Dendritic cell treated with granulocyte-macrophage colony-stimulating factor and Interleukin-4, amounts not matched to agents 40 ng/mL and 50 ng/mL, for 4 days (primary cell): ENCODE results near the gene AATK.

Source experiments
- H3K27ac Mint-ChIP-seq: one replicate; pipeline ENCODE4 v1.8.0; 2022; ENCODE audit warnings: mild to moderate bottlenecking, mixed read lengths
- H3K27me3 Mint-ChIP-seq: one replicate; pipeline ENCODE4 v1.8.0; 2022; ENCODE audit warnings: mild to moderate bottlenecking, mixed read lengths
- H3K36me3 Mint-ChIP-seq: one replicate; pipeline ENCODE4 v1.8.0; 2022; ENCODE audit warnings: low read depth, mixed read lengths
- H3K4me1 Mint-ChIP-seq: one replicate; pipeline ENCODE4 v1.8.0; 2022; ENCODE audit warnings: low read depth, mixed read lengths
- H3K4me3 Mint-ChIP-seq: one replicate; pipeline ENCODE4 v1.8.0; 2022; ENCODE audit warnings: mild to moderate bottlenecking, moderate library complexity, mixed read lengths
- H3K9me3 Mint-ChIP-seq: one replicate; pipeline ENCODE4 v1.8.0; 2022; ENCODE audit warnings: mixed read lengths
- intact Hi-C: fragments of 100-400 bp; cut with micrococcal nuclease; formaldehyde crosslinking; loops from one replicate; pipeline ENCODE4 v1.15.0; 2022

Gene AATK

DNA sequence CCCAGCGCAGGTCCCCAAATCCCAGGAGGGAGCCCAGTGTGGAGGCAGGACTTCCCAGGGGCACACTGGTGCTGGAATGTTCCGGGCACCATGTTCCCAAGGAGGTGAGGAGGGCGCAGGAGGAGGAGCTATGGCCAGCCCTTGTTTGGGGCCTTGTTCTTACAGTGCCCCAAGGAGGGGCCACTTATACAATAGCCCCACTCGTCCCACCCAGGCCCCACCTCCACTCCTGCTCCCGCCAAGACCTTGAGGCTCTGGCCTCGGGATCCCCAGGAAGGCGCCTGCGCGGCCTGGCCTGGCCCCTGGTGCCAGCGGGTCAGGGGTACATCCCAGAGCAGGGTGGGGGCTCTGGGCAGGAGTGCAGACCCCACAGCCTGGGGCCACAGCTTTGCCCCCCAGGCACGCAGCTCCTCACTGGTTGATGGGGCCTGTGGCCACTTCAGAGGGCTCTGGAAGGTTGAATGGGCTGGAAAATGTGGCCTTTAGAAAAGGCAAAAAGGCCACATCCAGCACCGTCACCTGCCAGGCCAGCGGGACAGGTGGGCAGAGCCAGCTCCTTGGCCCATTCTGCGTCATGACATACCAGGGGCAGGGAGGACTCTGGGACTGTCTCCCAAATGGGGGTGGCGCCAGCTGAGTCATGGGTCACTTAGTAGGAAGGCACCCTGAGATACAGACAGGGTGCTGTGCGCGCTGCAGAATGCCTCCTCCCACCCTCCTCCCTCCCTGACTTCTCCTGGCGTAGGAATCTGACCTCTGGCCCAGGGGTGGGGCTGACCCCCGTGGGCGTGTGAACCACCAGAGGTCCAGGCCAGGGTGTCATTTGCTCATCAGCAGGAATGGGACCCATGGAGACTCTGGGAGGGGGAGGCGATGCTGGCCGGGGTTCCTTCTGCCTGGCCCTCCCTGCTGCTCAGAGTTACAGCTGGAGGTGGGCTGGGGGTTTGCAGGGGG is 33.0 kb downstream of the AATK start:
- Mint-ChIP-seq H3K4me1 (peaks cover 7% of the 10 kb centered on the region), H3K27me3 (no peaks in the 10 kb centered on the region), H3K27ac (no peak overlapping the region), H3K9me3 (no peaks in the 10 kb centered on the region), H3K36me3 (peaks cover 11% of the 10 kb centered on the region), H3K4me3 (no peak overlapping the region)
- intact Hi-C loops, result no loop called here

DNA sequence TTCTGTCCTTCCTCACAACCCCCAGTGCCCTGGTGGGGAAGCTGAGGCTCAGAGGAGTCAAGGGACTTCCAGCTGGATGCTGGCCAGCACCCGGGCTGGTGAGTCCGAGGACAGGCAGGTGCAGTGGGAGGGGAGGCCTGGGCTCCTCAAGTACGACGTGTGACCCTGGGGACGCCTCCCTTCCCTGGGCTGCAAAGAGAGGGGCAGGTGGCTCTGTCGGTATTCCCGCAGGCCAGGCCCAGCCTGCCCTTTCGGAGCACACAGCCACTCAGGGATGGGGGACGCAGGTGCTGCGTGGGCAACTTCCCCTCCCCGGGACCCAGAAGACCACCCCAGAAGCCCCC is 33.9 kb downstream of the AATK start:
- Mint-ChIP-seq H3K36me3 (peaks cover 11% of the 10 kb centered on the region), H3K27ac (no peak overlapping the region), H3K4me1 (peaks cover 4% of the 10 kb centered on the region), H3K27me3 (no peaks in the 10 kb centered on the region), H3K9me3 (no peaks in the 10 kb centered on the region), H3K4me3 (no peak overlapping the region)
- intact Hi-C loops, result no loop called here

DNA sequence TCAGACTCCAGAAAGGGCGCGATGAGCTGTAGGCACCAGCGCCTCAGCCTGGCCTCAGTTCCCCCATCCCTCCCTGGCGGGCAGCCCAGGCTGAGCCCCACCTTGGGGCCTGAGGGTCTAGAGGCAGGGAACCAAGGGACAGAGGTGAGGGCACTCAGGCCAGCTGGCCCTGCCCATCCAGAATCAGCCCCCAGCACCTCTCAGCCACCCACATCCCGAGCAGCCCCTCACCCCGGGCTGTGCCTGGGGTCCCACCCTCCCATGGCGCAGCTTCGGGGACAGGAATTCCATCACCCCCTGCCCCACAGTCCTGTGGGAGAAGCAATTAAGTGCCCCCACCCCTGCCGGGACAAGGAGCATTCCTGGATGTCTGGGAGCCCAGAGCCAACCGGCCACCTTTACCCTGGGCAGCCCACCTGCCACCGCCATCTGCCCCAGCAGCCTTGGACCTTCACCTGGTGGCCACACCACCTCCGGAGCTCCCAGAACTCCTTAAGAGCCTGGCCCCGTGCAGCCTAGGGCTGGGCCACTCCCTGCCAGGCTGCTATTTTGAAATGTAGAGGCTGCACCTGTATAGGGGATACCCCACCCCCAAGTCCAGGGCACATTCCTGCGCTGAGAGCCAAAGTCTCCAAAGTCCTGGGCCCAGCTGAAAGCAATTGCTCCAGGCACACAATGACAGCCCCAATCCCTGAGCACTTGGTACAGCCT is 34.4 kb downstream of the AATK start:
- Mint-ChIP-seq H3K4me1 (peaks cover 4% of the 10 kb centered on the region), H3K36me3 (peaks cover 11% of the 10 kb centered on the region), H3K4me3 (no peak overlapping the region), H3K27me3 (no peaks in the 10 kb centered on the region), H3K9me3 (no peaks in the 10 kb centered on the region), H3K27ac (no peak overlapping the region)
- intact Hi-C loops, result no loop called here

DNA sequence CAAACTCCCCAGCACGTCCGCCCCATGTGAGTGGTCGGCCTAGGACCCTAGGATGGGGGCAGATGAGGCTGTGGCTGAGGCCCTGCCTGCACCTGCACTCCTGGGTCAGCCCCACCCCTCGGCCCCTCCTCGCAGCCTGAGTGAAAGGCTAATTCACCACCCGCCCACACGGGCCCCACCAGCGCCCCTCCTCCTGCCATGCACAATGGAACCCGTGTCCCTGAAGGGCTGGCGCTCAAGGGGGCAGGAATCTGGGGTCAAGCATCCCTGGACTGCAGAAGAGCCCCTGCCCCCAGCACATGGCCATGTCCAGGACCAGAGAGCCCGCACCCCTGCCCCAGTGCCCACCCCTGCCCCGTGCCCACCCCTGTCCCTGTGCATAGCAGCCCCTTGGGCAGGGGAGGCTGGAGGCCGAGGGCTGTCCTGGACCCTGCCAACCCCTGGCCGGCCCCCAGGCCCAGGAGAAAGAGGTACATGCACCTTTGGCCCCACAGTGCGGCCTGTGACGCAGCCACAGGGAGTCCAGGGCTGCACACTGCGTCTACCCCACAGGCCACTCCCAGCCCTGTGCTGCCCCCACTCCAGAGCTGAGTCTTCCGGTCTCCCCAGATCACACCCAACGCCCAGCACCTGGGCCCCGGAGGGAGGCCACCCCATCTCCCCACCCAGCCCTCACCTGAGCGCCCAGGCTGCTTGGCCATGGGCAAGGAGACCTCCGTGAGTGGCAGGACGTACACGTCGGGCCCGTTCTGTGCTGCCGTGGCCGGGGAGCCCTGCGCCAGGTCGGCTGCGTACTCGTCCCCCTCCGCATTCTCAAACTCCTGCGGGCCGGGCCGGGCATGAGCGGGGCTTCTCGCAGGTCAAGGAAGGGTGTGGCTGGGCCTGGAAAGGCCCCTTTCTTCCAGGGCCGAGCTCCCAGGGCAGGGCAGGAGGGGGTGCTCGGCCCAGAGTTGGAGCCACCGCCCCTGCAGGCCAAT is 35.3 kb downstream of the AATK start:
- H3K4me3 Mint-ChIP-seq, result no peak overlapping the region
- peaks cover 11% of the 10 kb centered on the region for H3K36me3 Mint-ChIP-seq
- no peak overlapping the region for H3K27ac Mint-ChIP-seq
- H3K4me1 Mint-ChIP-seq, result peaks cover 4% of the 10 kb centered on the region
- H3K27me3 Mint-ChIP-seq, result no peaks in the 10 kb centered on the region
- intact Hi-C loops, result no loop called here
- H3K9me3 Mint-ChIP-seq, result no peaks in the 10 kb centered on the region

DNA sequence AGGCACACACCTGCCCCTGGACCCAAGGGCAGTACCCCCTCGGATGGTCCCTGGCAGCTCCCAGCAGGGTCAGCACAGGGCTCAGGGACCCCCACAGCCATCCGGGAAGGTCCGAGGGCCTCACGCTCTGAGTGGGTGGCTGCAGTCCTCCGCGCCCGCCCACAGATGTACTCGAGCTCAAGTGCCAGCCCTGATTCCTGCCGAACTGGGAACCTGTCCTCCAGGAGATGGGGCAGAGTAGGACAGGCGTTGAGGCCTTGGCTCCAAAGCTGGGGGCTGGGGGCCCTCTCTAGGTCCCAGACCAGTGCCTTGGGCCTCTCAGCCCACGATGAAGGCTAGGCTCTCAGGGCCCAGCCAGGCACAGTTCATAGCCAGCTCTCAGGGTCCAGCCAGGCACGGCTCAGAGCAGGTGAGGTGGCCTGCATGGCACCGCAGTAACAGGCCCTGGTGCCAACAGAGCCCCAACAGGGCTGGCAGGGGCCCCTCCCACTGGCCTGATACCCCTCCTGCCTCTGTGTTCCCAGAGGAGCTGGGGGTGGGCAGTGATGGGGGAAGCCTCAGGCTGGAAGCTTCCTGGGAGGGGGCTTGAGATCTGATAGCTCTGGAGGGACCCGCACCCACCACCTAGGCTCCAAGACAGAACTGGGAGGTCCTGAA is 36.2 kb downstream of the AATK start:
- peaks cover 17% of the 10 kb centered on the region for H3K36me3 Mint-ChIP-seq
- no peaks in the 10 kb centered on the region for H3K9me3 Mint-ChIP-seq
- intact Hi-C loops, result no loop called here

DNA sequence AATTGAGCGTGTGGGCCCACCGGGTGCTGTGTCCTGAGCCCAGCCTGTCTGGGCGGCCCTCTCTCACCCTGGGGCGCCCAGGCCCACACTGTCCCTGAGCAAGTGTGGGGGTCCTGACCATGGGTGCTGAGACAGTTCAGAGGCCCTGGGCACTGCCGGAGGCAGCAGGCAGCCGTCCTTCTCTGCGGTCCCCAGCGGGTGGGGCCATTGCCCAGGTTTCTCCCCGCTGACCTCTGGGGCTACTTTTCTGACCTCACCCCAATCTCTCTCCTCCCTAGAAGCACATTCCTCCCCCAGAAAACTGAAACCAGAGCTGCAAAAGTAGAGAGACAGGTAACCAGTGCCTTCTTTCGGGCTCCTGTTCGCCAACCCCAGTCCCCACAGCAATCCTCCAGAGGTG is 36.7 kb downstream of the AATK start:
- no peaks in the 10 kb centered on the region for H3K9me3 Mint-ChIP-seq
- H3K4me3 Mint-ChIP-seq, result no peak overlapping the region
- no peaks in the 10 kb centered on the region for H3K27me3 Mint-ChIP-seq
- H3K36me3 Mint-ChIP-seq, result peaks cover 20% of the 10 kb centered on the region
- intact Hi-C loops, result no loop called here
- no peak overlapping the region for H3K27ac Mint-ChIP-seq
- peaks cover 4% of the 10 kb centered on the region for H3K4me1 Mint-ChIP-seq

More for the DNA sequence above, 36.2 kb downstream of the AATK start:
- peaks cover 4% of the 10 kb centered on the region for H3K4me1 Mint-ChIP-seq
- H3K4me3 Mint-ChIP-seq, result no peak overlapping the region
- H3K27ac Mint-ChIP-seq, result no peak overlapping the region
- H3K27me3 Mint-ChIP-seq, result no peaks in the 10 kb centered on the region

DNA sequence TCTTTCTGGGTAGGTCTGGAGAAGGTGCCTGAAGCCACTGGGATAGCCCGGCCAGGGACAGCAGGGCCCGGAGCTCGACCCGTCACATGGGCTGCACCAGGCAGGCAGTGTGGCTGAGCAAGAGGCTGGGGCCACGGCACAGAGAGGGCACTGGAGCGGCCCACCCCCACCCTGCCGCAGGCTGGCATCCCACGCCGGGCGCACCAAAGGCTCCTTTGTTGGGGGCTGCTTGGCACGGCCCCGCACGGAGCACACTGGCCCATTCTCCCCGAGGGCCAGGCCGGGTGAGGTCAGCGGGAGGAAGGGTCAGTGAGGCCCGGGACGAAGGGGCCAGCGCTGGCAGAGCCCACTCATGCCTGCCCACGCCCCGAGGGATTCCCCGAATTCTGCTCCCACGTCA is 37.2 kb downstream of the AATK start:
- H3K4me1 Mint-ChIP-seq, result peaks cover 4% of the 10 kb centered on the region

DNA sequence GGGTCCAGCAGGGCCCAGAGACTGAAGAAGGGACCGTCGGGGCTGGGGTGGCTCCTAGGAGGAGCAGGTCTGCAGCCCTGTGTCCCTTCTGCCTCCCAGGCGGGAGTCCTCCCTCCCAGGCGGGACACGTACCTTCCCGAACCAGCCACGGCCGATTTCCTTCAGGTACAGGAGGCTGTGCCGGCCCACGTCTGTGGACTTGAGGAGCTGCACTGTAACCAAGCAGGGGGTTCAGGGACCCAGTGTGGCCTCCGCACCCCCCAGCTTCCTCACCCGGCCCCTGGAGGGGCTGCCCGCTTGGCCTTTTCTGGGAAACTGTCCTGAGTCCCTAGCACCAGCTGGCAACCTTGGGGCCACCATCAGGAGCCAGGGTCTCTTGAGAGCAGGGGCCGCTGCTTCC is 37.7 kb downstream of the AATK start:
- Mint-ChIP-seq H3K4me3 (no peak overlapping the region), H3K27me3 (no peaks in the 10 kb centered on the region), H3K36me3 (peaks cover 26% of the 10 kb centered on the region), H3K27ac (no peak overlapping the region), H3K9me3 (no peaks in the 10 kb centered on the region), H3K4me1 (no peaks in the 10 kb centered on the region)
- intact Hi-C loops, result no loop called here

More for the DNA sequence above, 37.2 kb downstream of the AATK start:
- no peak overlapping the region for H3K27ac Mint-ChIP-seq
- no peaks in the 10 kb centered on the region for H3K27me3 Mint-ChIP-seq
- H3K4me3 Mint-ChIP-seq, result no peak overlapping the region
- peaks cover 22% of the 10 kb centered on the region for H3K36me3 Mint-ChIP-seq
- no peaks in the 10 kb centered on the region for H3K9me3 Mint-ChIP-seq
- intact Hi-C loops, result no loop called here

DNA sequence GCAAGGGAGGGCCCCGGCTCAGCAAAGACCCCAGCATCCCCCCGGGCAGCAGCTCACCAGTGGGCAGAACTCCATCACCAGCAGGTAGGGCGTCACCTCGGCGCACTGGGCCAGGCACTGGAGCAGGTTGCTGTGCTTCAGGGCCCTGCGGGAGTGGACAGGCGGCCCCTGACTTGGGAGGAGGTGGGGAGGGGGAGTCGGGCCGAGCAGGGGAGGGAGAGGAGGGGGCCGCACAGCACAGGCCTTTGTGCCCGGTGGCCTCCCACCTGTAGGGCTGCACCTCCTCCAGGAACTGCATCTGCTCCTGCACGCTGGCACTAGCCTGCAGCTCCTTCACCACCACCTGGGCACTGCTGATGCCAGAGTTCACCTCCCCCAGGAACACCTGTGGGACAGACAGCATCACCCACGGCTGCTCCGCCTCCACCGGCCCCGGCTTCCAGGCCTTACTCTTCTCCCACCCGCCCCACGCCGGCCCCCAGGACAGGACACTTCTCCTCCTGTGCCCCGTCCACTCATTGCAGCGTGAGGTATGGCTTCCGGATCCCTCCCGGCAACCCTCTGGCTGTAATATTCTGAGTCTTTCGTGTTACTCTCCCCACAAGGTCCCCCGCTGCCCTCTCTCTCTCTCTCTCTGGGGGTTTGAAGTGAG is 38.4 kb downstream of the AATK start:
- no peaks in the 10 kb centered on the region for H3K9me3 Mint-ChIP-seq
- no peak overlapping the region for H3K4me3 Mint-ChIP-seq
- intact Hi-C loops, result no loop called here
- no peaks in the 10 kb centered on the region for H3K27me3 Mint-ChIP-seq
- H3K27ac Mint-ChIP-seq, result no peak overlapping the region
- H3K36me3 Mint-ChIP-seq, result peaks cover 28% of the 10 kb centered on the region
- no peaks in the 10 kb centered on the region for H3K4me1 Mint-ChIP-seq

DNA sequence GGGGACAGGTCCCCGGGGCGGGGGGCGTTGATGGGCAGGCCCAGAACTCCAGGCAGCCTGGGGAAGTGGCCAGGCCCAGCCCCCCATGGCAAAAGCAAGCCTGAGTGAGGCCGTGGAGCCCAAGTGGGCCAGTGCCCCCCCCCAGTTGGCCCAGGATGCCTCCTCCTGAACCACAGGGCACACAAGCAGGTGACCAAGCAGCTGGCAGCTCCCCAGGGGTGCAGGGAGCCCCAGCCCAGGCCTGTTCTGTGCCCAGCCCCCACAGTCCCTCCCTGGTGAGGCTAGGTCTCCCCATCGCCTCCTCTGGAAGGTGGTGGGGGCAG is 38.9 kb downstream of the AATK start:
- intact Hi-C loops, result no loop called here
- H3K4me1 Mint-ChIP-seq, result no peaks in the 10 kb centered on the region
- no peaks in the 10 kb centered on the region for H3K9me3 Mint-ChIP-seq
- H3K36me3 Mint-ChIP-seq, result peaks cover 33% of the 10 kb centered on the region
- H3K4me3 Mint-ChIP-seq, result no peak overlapping the region
- no peak overlapping the region for H3K27ac Mint-ChIP-seq
- H3K27me3 Mint-ChIP-seq, result no peaks in the 10 kb centered on the region

DNA sequence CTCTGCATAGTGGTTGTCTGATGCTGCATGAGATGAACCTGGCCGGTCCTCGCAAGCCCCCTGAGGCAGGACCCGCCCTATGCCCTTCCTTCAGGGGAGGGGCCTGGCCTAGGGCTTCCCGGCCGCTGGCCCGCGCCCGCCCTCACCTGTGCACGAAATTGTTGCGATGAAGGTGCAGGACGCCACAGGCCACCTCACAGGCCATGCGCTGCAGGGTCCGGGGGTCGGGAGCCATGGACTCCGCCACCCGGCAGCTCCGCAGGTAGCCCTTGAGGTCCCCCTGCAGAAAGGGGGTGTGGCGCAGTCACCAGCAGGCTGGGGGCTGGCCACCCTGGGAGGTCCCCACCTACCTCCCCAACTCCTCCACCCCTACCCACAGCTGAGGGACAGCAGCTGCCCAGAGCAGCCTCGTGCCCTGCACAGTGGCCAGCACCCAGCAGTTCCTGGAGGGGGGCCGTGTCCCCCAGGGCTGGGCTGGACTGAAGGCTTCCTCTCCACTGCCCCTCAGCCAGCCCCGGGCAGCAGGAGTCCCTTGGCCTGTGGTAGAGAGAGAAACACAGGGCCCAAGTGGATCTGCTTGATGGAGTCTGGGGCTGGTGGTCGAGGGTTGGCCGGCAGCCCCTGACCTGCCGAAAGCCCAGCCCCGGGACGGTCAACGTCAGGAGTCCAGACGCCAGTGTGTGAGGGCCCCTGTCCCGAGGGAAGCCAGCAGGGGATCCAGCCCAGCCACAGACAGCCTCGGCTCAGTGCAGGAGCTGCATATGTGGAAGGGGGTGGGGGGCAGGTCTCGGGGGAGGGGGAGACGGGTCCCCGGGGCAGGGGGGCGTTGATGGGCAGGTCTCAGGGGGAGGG is 39.5 kb downstream of the AATK start:
- intact Hi-C loops, result no loop called here
- no peak overlapping the region for H3K27ac Mint-ChIP-seq
- no peaks in the 10 kb centered on the region for H3K27me3 Mint-ChIP-seq
- H3K36me3 Mint-ChIP-seq, result peaks cover 38% of the 10 kb centered on the region
- H3K4me1 Mint-ChIP-seq, result no peaks in the 10 kb centered on the region
- no peak overlapping the region for H3K4me3 Mint-ChIP-seq
- H3K9me3 Mint-ChIP-seq, result no peaks in the 10 kb centered on the region

DNA sequence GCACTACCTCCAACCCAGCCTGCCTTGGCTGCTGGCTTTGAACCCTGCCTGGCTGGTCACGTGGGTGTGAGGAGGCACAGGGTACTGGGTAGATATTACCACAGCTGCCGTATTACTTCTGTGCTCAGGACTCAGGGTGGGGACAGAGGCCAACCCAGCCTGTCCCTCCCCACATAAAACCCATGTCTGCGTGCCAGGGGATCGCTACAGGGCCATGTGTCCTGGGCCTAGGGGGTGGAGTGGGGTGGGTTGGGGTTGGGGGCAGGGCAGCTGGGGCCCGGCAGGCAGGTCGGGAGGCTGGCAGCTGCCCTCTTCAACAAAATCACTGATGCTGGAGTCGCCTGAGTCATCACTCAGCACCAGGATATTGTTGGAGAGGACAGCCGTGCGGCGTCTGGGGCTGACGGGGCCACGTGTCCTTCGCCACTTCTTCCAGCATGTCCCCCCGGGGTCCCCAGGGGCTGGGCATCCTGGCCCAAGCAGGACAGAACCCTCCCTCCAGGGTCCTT is 40.4 kb downstream of the AATK start:
- Mint-ChIP-seq H3K36me3 (peaks cover 42% of the 10 kb centered on the region), H3K27me3 (no peaks in the 10 kb centered on the region), H3K4me1 (no peaks in the 10 kb centered on the region), H3K4me3 (no peak overlapping the region), H3K27ac (no peak overlapping the region), H3K9me3 (no peaks in the 10 kb centered on the region)
- intact Hi-C loops, result no loop called here
